Esophagus squamous epithelium (tissue), 5 donors: Measurements from ENCODE around the gene LRRC4. TPM values are rescaled to one million over a fixed set of nuclear protein-coding genes. Genes with fewer than 3 reads are reported as not detected.

Experiments
- DNase-seq: peaks from one replicate; lab custom pipeline; 2025; lab: John Stamatoyannopoulos, UW
- H3K27ac ChIP-seq, 4 donors: fragments of 200-600 bp; sonication (generic); one replicate each; pipeline ENCODE4 v1.5.1; 2016 to 2019; ENCODE audit warnings: mild to moderate bottlenecking in 1 of 4
- H3K27me3 ChIP-seq, 4 donors: fragments of 200-600 bp; sonication (generic); 1 replicate in 3 of 4; 2 replicates in 1 of 4; pipeline versions ENCODE4 v1.5.1 to v1.6.0; 2017 to 2021; ENCODE audit warnings: antibody characterized with exemption in 1 of 4
- H3K36me3 ChIP-seq, 3 donors: fragments of 200-600 bp; sonication (generic); one replicate each; pipeline ENCODE4 v1.5.1; 2016 to 2019
- H3K4me1 ChIP-seq, 3 donors: fragments of 200-600 bp; sonication (generic); one replicate each; pipeline ENCODE4 v1.5.1; 2017 to 2019
- H3K4me3 ChIP-seq, 4 donors: fragments of 200-600 bp; sonication (generic); 1 replicate in 3 of 4; 2 replicates in 1 of 4; pipeline ENCODE4 v1.5.1; 2016 to 2019; ENCODE audit warnings: mild to moderate bottlenecking in 2 of 4, moderate library complexity in 1 of 4
- H3K9me3 ChIP-seq, 3 donors: fragments of 200-600 bp; sonication (generic); one replicate each; pipeline ENCODE4 v1.5.1; 2016 to 2019
- POLR2A ChIP-seq, 4 donors: fragments of 450-650 bp; IDR thresholded peaks; one replicate each; pipeline ENCODE4 v1.6.1; 2017; ENCODE audit warnings: antibody characterized with exemption in 4 of 4, mild to moderate bottlenecking in 4 of 4, moderate library complexity in 3 of 4
- WGBS, 2 donors: methylation state at CpG; one replicate each; pipeline ENCODE4 v1.1.5; 2018; 5-methylcytosine and 5-hydroxymethylcytosine counted together
- intact Hi-C: fragments of 100-400 bp; cut with DNase I; formaldehyde crosslinking; loops from one replicate; pipeline ENCODE4 v1.15.0; 2022
- total RNA-seq, 4 donors: library from RNA; depleted of rRNA; stranded (reverse); fragments of >200 nt; gene quantifications; one replicate each; pipeline ENCODE4 v1.1.0, GENCODE V29; 2016
- TF ChIP-seq, protein P1 (sequence below), 6 experiments: fragments of 450-650 bp in 4 of 6; fragments of 200-600 bp in 2 of 6; sonication (generic) in 2 of 6; IDR thresholded peaks; one replicate each; pipeline ENCODE4 v1.5.1; 2016 to 2019; ENCODE audit warnings: antibody characterized with exemption in 6 of 6, mild to moderate bottlenecking in 4 of 6, moderate library complexity in 4 of 6
- donor health status: DM: yes; HTN: yes; CAD: no.

The LRRC4 gene
- total RNA-seq, 4 donors from 2014 or later = 2.9 to 11.1 (median 6.5) TPM

GRCh38 chr7:127986581-127987521 lies 44.4 kb downstream of the LRRC4 start:
- H3K27ac ChIP-seq = no peak overlapping the region
- no peak for TF ChIP-seq POLR2A (IDR thresholded peaks at IDR 0.05)
- TF ChIP-seq, protein P1, sequence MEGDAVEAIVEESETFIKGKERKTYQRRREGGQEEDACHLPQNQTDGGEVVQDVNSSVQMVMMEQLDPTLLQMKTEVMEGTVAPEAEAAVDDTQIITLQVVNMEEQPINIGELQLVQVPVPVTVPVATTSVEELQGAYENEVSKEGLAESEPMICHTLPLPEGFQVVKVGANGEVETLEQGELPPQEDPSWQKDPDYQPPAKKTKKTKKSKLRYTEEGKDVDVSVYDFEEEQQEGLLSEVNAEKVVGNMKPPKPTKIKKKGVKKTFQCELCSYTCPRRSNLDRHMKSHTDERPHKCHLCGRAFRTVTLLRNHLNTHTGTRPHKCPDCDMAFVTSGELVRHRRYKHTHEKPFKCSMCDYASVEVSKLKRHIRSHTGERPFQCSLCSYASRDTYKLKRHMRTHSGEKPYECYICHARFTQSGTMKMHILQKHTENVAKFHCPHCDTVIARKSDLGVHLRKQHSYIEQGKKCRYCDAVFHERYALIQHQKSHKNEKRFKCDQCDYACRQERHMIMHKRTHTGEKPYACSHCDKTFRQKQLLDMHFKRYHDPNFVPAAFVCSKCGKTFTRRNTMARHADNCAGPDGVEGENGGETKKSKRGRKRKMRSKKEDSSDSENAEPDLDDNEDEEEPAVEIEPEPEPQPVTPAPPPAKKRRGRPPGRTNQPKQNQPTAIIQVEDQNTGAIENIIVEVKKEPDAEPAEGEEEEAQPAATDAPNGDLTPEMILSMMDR (IDR thresholded peaks at IDR 0.05) = no peak
- H3K4me1 ChIP-seq = peaks cover 0 to 10% (median 0%) of the 10 kb centered on the region in 3 donors
- H3K4me3 ChIP-seq = no peak overlapping the region
- peaks cover 0 to 15% (median 0%) of the 10 kb centered on the region in 3 donors for H3K36me3 ChIP-seq
- intact Hi-C loops = no loop called here
- no peaks in the 10 kb centered on the region for H3K27me3 ChIP-seq
- no peak for DNase-seq
- WGBS, 2 donors = 70 to 72% methylated on average over 4 of the region's 4 CpGs
- no peaks in the 10 kb centered on the region for H3K9me3 ChIP-seq

DNA sequence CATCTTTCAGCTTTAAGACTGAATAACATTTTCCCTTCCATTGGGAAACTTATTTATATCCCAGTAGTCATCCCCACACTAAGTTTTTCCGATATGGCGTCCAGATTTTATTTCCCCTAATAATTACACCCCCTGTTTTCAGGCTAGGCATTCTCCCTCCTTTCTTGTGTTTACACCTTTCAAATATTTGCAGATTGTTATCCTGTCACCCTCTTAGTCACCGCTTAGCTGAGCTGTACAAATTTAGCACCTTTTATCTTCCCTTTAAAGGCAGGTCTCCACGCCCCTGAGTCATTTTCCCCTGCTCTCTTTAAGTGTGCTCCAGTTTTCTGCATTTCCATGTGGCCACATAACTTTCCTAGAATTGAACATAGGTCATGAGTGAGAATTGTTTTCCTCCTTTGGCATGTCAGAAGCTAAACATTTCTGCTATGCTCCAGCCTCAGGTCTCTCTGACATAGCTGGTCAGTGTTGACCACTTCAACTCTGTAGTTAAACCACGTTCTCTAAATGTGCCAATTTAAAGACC lies 47.4 kb downstream of the LRRC4 start:
- peaks cover 0 to 7% (median 4%) of the 10 kb centered on the region in 3 donors for H3K9me3 ChIP-seq
- intact Hi-C loops = no loop called here
- WGBS, 2 donors = 55 to 60% methylated on average over 5 of the region's 5 CpGs
- H3K4me3 ChIP-seq = no peak overlapping the region
- H3K27ac ChIP-seq = no peak overlapping the region
- no peaks in the 10 kb centered on the region for H3K27me3 ChIP-seq
- DNase-seq = no peak
- TF ChIP-seq, protein P1 (IDR thresholded peaks at IDR 0.05) = no peak
- TF ChIP-seq POLR2A (IDR thresholded peaks at IDR 0.05) = no peak
- H3K4me1 ChIP-seq = peaks cover 0 to 10% (median 0%) of the 10 kb centered on the region in 3 donors
- peaks cover 0 to 4% (median 0%) of the 10 kb centered on the region in 3 donors for H3K36me3 ChIP-seq

- H3K4me1 ChIP-seq = peaks cover 0 to 10% (median 0%) of the 10 kb centered on the region in 3 donors
- no peak for DNase-seq
- H3K4me3 ChIP-seq = no peak overlapping the region
- TF ChIP-seq POLR2A (IDR thresholded peaks at IDR 0.05) = no peak
- TF ChIP-seq, protein P1 (IDR thresholded peaks at IDR 0.05) = no peak
- no peaks in the 10 kb centered on the region for H3K27me3 ChIP-seq
- no peak overlapping the region for H3K27ac ChIP-seq
- WGBS, 2 donors = 93 to 100% methylated on average over 4 of the region's 4 CpGs
- intact Hi-C loops = no loop called here
- peaks cover 0 to 16% (median 4%) of the 10 kb centered on the region in 3 donors for H3K9me3 ChIP-seq
- H3K36me3 ChIP-seq = peaks cover 0 to 12% (median 2%) of the 10 kb centered on the region in 3 donors
These were observed 49.3 kb downstream of the LRRC4 start for GRCh38 chr7:127981965-127982364.

DNA sequence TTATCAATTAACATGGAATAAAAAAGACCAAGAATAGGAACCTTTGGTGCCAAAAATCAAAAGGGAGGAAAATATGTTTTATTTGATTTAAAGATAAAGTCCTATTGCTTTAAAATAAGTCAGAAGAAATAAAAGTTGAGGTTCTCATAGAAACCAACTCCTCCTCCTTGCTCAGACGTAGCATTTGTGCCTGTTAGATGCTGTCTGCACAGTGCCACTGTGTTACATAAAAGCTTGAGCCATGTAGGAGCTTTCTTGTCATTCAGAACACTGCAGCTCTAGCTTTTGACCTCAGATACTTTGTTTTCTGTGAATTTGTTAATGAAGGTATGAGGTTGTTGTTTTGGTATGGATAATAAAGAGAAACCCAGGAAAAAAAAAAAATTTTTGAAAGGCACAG lies 50.3 kb downstream of the LRRC4 start:
- peaks cover 0 to 16% (median 4%) of the 10 kb centered on the region in 3 donors for H3K9me3 ChIP-seq
- H3K27me3 ChIP-seq = no peaks in the 10 kb centered on the region
- H3K36me3 ChIP-seq = peaks cover 0 to 12% (median 5%) of the 10 kb centered on the region in 3 donors
- no peak overlapping the region for H3K27ac ChIP-seq
- TF ChIP-seq, protein P1 (IDR thresholded peaks at IDR 0.05) = no peak
- no peak for TF ChIP-seq POLR2A (IDR thresholded peaks at IDR 0.05)
- no peak overlapping the region for H3K4me3 ChIP-seq
- intact Hi-C loops = no loop called here
- no peak for DNase-seq
- 82 to 86% methylated on average over 1 of the region's 1 CpG for WGBS, 2 donors
- H3K4me1 ChIP-seq = peaks cover 0 to 17% (median 0%) of the 10 kb centered on the region in 3 donors

GRCh38 chr7:127979728-127980126 lies 51.5 kb downstream of the LRRC4 start:
- Histone ChIP-seq H3K9me3 (peaks cover 0 to 16% (median 4%) of the 10 kb centered on the region in 3 donors), H3K27me3 (no peaks in the 10 kb centered on the region), H3K27ac (no peak overlapping the region), H3K36me3 (peaks cover 0 to 12% (median 5%) of the 10 kb centered on the region in 3 donors), H3K4me1 (peaks cover 0 to 25% (median 4%) of the 10 kb centered on the region in 3 donors), H3K4me3 (no peak overlapping the region)
- intact Hi-C loops = no loop called here
- DNase-seq = no peak
- TF ChIP-seq POLR2A (IDR thresholded peaks at IDR 0.05) = no peak
- TF ChIP-seq, protein P1 (IDR thresholded peaks at IDR 0.05) = no peak
